Cardiac muscle cell (in vitro differentiated cells and primary cell): ENCODE measurements around the gene MDH2. TPM values are rescaled to one million over a fixed set of nuclear protein-coding genes. Genes with fewer than 3 reads are reported as not detected.
A peak's percentile ranks its signal among the peaks of the same experiment; 100 is the strongest.
"Not testable (repeated sequence)": the region's sequence is repeated elsewhere in the genome, so short reads cannot be mapped to it uniquely, and the experiment has no call there.

Experiments used
- DNase-seq, 2 donors: peaks; one replicate each; pipeline versions ENCODE4 v3.0.0 to v3.0.0-alpha.2; 2010 to 2017; ENCODE audit warnings: low read depth in 1 of 2, low spot score in 1 of 2
- H3K27ac ChIP-seq: fragments of 200-600 bp; sonication (generic); 2 replicates; pipeline ENCODE4 v1.5.1; 2016
- H3K27me3 ChIP-seq: fragments of 200-600 bp; sonication (generic); 2 replicates; pipeline ENCODE4 v1.6.0; 2016; ENCODE audit warnings: control low read depth
- H3K36me3 ChIP-seq: fragments of 200-600 bp; sonication (generic); 2 replicates; pipeline ENCODE4 v1.5.1; 2016; ENCODE audit warnings: control low read depth
- H3K4me1 ChIP-seq: fragments of 200-600 bp; sonication (generic); 2 replicates; pipeline ENCODE4 v1.8.1; 2017; ENCODE audit warnings: low read depth, mild to moderate bottlenecking, mixed run types
- H3K4me3 ChIP-seq: fragments of 200-600 bp; sonication (generic); 2 replicates; pipeline ENCODE4 v1.5.1; 2016; ENCODE audit warnings: mild to moderate bottlenecking
- H3K9me3 ChIP-seq: fragments of 200-600 bp; sonication (generic); 2 replicates; pipeline ENCODE4 v1.5.1; 2017; ENCODE audit warnings: low read depth, mild to moderate bottlenecking, control low read depth
- polyA plus RNA-seq: library from polyadenylated mRNA; unstranded; fragments of >200 nt; fragmentation: Nextera tagmentation; extraction: Ambion mirVana; gene quantifications from 2 replicates; pipeline ENCODE4 v1.2.1, GENCODE V29; 2016
- total RNA-seq: library from RNA; depleted of rRNA; stranded (reverse); fragments of >200 nt; gene quantifications from 2 replicates; pipeline ENCODE4 v1.2.3, GENCODE V29; 2016
- TF ChIP-seq, protein P1 (sequence below): IDR thresholded peaks from 2 replicates; pipeline ENCODE4 v1.5.1; 2012; ENCODE audit warnings: low read depth, mild to moderate bottlenecking, low read length

The MDH2 gene
- total and polyA plus RNA-seq, 2 experiments from 2014 or later = 242 to 632 TPM

DNA sequence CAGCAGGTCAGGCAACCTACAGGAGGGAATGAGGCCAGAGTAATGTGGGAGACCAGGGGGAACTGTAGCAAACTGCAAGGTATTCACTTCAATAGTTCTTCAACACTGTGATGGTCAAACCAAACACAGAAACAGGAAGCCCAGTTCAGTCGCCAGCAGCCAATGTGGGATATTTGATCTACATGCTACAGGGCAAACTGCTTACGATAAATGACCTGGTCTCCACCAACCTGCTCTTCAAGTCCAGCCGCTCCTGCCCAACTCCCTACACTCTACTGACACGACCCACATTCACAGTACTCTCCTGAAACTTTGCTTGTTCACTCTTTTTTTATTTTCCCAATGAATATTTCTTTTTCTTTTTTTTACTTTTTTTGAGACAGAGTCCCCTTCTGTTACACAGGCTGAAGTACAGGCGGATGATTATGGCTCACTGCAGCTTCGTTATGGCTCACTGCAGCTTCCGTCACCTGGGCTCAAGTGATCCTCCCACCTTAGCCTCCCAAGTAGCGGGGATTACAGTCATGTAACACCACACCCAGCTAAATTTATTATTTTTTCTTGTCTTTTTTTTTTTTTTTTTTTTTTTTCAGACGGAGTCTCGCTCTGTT, 42.1 kb downstream of the MDH2 start:
- no peak overlapping the region for H3K4me3 ChIP-seq
- TF ChIP-seq, protein P1, sequence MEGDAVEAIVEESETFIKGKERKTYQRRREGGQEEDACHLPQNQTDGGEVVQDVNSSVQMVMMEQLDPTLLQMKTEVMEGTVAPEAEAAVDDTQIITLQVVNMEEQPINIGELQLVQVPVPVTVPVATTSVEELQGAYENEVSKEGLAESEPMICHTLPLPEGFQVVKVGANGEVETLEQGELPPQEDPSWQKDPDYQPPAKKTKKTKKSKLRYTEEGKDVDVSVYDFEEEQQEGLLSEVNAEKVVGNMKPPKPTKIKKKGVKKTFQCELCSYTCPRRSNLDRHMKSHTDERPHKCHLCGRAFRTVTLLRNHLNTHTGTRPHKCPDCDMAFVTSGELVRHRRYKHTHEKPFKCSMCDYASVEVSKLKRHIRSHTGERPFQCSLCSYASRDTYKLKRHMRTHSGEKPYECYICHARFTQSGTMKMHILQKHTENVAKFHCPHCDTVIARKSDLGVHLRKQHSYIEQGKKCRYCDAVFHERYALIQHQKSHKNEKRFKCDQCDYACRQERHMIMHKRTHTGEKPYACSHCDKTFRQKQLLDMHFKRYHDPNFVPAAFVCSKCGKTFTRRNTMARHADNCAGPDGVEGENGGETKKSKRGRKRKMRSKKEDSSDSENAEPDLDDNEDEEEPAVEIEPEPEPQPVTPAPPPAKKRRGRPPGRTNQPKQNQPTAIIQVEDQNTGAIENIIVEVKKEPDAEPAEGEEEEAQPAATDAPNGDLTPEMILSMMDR = no peak
- no peak for DNase-seq

DNA sequence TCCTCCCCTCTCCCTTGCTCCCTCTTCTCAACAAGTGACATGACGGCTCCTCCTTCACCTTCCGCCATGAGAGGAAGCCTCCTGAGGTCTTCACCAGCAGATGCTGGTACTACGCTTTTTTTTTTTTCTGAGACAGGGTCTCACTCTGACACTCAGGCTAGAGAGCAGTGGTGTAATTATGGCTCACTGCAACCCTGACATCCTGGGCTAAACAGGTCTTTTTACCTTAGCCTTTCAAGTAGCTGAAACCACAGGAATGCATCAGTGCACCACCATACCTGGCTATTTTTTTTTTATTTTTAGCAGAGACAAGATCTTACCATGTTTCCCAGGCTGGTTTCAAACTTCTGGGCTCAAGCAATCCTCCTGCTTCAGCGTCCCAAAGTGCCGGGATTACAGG, 43.6 kb downstream of the MDH2 start:
- DNase-seq = no peak
- TF ChIP-seq, protein P1 = no peak
- Histone ChIP-seq H3K9me3 (no peaks in the 10 kb centered on the region), H3K4me1 (no peaks in the 10 kb centered on the region), H3K27ac (no peak overlapping the region), H3K36me3 (no peaks in the 10 kb centered on the region), H3K27me3 (no peaks in the 10 kb centered on the region), H3K4me3 (no peak overlapping the region)

More for the DNA sequence above, 42.1 kb downstream of the MDH2 start:
- Histone ChIP-seq H3K4me1 (no peaks in the 10 kb centered on the region), H3K27me3 (no peaks in the 10 kb centered on the region), H3K9me3 (no peaks in the 10 kb centered on the region), H3K36me3 (no peaks in the 10 kb centered on the region), H3K27ac (no peak overlapping the region)

DNA sequence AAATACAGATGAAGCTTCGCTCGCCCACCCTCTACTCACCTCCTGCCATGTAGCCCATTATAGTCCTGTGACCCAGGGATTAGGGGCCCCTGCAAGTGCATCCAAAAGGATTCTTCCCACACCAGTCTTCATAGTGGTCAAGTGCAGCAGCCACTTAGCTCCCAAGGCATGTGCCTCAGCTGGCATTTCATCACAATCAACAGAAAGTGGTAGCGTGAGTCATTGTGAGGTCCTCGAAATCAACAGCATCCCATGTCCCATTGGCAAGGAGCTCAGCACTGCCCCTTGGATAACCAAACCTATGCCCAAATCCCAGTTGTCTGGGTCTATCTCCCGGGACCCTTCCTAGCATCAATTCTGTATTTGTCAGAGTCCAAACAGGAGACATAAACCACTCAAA, 45.6 kb downstream of the MDH2 start:
- H3K36me3 ChIP-seq, H3K4me1 ChIP-seq, H3K27ac ChIP-seq, DNase-seq, H3K4me3 ChIP-seq, H3K9me3 ChIP-seq, H3K27me3 ChIP-seq: not testable (repeated sequence)

DNA sequence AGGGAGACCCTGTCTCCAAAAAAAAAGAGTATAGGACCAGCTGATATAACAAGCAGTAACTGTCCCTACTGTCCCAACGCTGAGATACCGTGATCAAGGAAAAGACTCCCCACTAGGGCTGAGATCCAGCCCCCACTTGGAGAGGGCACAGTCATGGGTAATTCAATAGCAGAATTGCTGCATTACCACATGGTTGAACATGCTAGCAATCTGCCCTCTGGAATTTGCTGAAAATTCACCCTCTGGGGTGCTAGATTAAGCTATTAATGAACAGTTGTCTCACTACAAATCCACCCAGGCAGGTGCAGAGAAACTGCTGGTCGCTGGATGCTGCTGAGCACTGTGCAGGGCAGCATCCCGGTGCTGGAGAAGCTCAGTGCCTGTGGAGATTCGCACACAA, 46.4 kb downstream of the MDH2 start:
- DNase-seq, H3K9me3 ChIP-seq, H3K4me1 ChIP-seq, H3K27ac ChIP-seq, H3K4me3 ChIP-seq, H3K27me3 ChIP-seq, H3K36me3 ChIP-seq: not testable (repeated sequence)

DNA sequence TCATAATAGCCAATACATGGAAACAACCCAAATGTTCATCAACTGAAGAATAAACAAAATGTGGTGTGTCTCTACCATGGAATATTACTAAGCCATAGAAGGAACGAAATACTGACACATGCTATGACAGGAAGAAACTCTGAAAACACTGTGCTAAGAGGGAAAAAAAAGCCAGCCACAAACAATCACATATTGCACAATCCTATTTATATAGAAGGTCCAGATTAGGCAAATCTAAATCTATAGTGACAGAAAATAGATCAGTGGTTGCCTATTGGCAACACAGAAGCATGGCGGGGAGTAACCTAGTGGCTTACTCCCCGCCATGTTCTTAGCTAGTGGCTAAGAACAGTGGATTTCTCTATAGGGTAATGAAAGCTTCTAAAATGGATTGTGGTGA, 48.0 kb downstream of the MDH2 start:
- Histone ChIP-seq H3K36me3 (no peaks in the 10 kb centered on the region), H3K27me3 (no peaks in the 10 kb centered on the region), H3K27ac (no peak overlapping the region), H3K9me3 (no peaks in the 10 kb centered on the region), H3K4me3 (no peak overlapping the region), H3K4me1 (no peaks in the 10 kb centered on the region)
- no peak for DNase-seq
- TF ChIP-seq, protein P1 = no peak

DNA sequence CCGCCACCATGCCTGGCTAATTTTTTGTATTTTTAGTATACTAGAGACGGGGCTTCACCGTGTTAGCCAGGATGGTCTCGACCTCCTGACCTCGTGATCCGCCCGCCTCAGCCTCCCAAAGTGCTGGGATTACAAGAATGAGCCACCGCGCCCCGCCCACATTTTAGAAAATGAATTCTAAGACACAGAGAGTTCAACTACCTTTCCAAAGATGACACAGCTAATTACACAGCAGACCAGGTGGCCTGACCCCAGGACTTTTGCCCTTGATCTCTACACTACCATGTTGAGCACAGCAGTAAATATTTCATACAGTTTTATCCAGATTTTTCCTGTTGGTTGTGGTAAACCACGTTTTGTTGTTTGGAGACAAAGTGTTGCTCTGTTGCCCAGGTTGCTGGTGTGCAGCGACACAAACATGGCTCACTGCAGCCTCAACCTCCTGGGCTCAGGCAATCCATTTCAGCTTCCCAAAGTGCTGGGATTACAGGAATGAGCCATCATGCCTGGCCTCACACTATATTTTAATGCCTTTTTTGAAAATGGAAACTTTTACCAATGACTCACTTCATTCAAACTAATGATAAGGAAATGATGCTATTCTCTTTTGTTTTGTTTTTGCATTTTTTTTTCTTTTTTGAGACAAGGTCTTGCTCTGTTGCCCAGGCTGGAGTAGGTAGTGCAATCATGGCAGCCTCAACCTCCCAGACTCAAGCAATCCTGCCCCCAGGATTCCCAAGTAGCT, 54.0 kb downstream of the MDH2 start:
- DNase-seq = peak in 1 of 2 donors; percentile 34

DNA sequence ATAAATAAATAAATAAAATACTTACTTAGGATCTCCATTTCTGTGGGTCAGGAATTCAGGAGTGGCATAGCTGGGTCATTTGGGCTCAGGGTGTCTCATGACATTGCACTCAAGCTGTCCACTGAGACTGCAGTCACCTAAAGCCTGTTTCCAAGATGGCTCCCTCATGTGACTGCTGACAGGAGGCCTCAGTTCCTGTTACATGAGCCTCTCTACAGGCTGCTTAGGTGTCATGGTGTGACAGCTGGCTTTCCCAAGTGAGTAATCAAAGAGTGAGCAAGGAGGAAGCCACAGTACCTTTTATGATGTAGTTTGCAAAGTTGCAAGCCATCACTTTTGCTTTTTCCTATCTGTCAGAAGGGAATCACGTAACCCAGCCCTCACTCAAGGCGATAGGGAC, 55.9 kb downstream of the MDH2 start:
- H3K27me3 ChIP-seq, DNase-seq, H3K27ac ChIP-seq, H3K4me1 ChIP-seq, H3K36me3 ChIP-seq, H3K9me3 ChIP-seq, H3K4me3 ChIP-seq: not testable (repeated sequence)

More for the DNA sequence above, 54.0 kb downstream of the MDH2 start:
- H3K36me3 ChIP-seq, H3K4me3 ChIP-seq, H3K27ac ChIP-seq, H3K4me1 ChIP-seq, H3K27me3 ChIP-seq, H3K9me3 ChIP-seq: not testable (repeated sequence)

DNA sequence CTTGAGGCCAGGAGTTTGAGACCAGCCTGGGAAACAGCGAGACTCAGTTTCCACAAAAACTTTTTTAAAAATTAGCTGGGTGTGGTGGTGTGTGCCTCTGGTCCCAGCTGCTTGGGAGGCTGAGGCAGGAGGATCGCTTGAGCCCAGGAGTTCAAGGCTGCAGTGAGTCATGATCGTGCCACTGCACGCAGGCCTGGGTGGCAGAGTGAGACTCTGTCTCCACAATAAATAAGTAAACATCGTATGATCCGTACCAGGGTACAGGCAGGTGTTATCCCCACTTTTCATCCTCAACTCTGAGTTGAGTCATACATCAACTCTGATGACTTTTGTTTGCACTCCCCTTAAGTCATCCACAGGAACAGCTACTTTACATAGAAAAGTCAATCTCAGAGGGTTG, 58.2 kb downstream of the MDH2 start:
- H3K36me3 ChIP-seq, DNase-seq, H3K4me1 ChIP-seq, H3K27ac ChIP-seq, H3K4me3 ChIP-seq, H3K27me3 ChIP-seq, H3K9me3 ChIP-seq: not testable (repeated sequence)
